Stimulated activated CD4-positive, alpha-beta T cell treated with anti-CD3 and anti-CD28 coated beads, Interleukin-15, amount 100 ng/mL, for 48 hours (primary cell): ENCODE measurements around the gene PJA1.

Experiments
- DNase-seq, 2 donors: peaks; one replicate each; pipeline ENCODE4 v3.0.0-alpha.2; 2020; ENCODE audit warnings: low read depth in 2 of 2

PJA1 gene

GRCh38 chrX:69165087-69165651 lies at the start of gene PJA1:
Gene PJA1, minus strand, starts transcription at chrX:69165453. Its CDS starts 2,380 bp downstream, at chrX:69163073.
- DNase-seq, result peak; percentile 47 to 62

- no peak for DNase-seq
Measured at GRCh38 chrX:69214463-69214862, 49.2 kb upstream of the PJA1 start.

- no peak for DNase-seq
Measured at GRCh38 chrX:69211701-69212100, 46.4 kb upstream of the PJA1 start.

DNA sequence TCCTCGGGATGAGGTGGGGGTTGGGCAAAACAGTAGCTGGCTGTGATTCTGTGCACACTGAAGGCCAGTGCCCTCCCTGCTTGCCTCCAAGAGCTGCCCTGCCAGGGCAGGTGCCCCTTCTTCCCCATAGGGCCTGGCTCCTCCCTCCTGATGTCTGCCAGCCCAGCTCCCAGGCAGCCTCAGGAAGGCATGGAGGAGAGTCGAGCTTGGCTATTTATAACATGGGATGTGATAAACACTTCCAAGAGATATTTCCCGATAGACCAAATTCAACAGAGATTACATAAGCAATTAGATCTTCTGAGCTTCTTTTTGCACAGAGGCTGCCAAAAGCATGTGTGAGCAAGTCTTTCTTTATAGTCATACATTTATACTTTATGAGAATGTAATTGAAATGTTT lies 45.3 kb upstream of the PJA1 start:
- no peak for DNase-seq

- DNase-seq, result no peak
Measured at GRCh38 chrX:69207216-69207615, 42.0 kb upstream of the PJA1 start.

GRCh38 chrX:69203638-69204037 lies 38.4 kb upstream of the PJA1 start:
- DNase-seq, result no peak

- DNase-seq, result no peak
Measured at GRCh38 chrX:69197690-69198089, 32.4 kb upstream of the PJA1 start.

- no peak for DNase-seq
Measured at GRCh38 chrX:69196666-69197065, 31.4 kb upstream of the PJA1 start.

DNA sequence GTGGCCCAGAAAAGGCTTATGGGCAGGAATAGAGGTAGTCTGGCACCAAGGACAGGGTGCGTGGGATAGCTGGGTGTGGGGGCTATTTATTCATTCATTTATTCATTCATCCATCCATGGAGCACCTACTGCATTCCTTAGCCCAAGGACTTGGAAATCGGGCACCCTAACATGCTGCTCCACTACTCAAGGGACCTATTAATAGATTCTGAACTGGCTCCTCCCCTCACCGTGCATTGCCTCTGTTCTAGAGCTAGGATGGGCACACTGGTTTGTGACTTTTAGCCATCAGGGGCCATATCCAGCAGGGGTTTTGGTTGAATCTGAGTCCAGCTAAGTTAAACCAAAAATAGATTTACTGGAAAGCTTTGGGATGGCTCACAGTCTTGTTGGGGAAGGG lies 30.6 kb upstream of the PJA1 start:
- no peak for DNase-seq

- DNase-seq, result no peak
Measured at GRCh38 chrX:69195192-69195591, 29.9 kb upstream of the PJA1 start.

- DNase-seq, result no peak
Measured at GRCh38 chrX:69192603-69193002, 27.4 kb upstream of the PJA1 start.

- no peak for DNase-seq
Measured at GRCh38 chrX:69189576-69190371, 24.5 kb upstream of the PJA1 start.

- DNase-seq, result no peak
Measured at GRCh38 chrX:69186651-69187050, 21.4 kb upstream of the PJA1 start.

- DNase-seq, result no peak
Measured at GRCh38 chrX:69185886-69186285, 20.6 kb upstream of the PJA1 start.

DNA sequence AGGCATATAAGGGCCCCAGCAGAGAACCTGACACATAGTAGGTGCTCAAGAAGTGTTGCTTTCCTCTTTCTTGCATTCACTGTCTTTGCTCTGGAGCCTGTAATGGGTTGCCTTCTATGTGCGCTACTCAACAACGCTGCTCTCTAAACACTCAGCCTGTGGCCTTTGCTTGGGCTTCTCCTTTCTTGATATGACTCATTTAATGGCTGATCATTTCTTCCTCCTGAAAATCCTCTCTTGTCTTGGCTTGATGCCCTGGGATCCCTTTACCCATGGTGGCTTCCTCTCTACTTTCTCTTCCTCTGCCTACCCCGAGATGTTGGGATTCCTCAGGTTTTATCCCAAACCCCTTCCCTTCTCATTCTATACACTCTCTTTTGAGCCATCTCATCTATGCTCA lies 19.9 kb upstream of the PJA1 start:
- DNase-seq, result no peak

GRCh38 chrX:69182818-69183380 lies 17.6 kb upstream of the PJA1 start:
- no peak for DNase-seq

DNA sequence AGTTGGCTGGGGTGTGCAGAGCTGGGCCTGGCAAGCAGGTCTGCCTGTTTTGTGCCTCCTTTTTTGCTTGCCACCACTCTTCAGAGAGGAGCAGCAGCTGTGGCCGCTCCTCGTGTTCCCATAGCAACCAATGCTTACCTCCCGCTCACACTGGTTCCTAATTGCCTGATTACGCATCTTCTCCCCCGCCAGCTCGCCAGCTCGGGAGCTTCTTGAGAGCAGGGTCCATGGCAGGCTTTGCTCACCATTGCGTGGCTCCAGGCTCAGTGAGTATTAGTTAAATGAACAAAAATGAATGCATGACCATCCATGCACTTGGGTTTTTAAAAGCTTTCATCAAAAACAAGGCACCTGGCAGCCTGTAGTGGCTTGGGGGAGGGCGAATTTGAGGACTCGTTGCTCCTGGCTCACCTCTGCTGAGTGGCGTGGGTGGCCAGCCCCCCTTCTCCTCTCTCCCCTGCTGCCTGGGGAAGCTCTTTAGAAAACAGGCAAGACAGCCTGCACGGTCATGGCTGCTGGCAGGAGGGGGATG lies 14.2 kb upstream of the PJA1 start:
- DNase-seq, result no peak

GRCh38 chrX:69178592-69178991 lies 13.3 kb upstream of the PJA1 start:
- no peak for DNase-seq

DNA sequence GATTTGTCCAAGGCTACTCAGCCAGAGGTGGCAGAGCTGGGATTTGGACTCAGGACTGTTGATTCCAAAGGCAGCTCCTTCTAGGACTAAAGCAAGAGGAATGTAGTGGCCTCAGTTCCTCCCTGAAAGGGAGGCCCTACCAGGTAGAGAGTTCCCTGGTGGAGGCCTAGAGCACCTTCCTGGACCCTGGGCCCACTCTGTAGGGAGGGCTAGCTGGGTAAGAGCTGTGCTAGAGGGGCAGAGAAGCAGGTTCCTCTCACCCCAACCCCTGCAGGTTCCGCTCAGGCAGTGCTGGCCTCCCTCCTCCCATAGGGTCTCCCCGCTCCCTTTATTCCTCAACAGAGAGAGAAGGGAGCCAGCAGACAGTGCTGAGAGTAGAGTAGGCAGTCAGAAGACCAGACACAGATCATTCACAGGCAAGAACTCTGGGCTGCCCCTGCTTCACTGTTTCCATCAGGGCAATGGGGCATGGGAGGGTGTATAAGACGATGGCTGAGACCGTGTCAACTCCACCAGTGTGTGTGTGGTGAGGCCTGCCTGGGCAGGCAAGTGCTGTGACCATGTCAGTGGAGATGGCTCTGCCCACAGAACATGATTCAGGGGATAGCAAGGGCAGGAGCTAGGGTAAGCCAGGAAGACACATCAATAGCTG lies 12.4 kb upstream of the PJA1 start:
- no peak for DNase-seq

DNA sequence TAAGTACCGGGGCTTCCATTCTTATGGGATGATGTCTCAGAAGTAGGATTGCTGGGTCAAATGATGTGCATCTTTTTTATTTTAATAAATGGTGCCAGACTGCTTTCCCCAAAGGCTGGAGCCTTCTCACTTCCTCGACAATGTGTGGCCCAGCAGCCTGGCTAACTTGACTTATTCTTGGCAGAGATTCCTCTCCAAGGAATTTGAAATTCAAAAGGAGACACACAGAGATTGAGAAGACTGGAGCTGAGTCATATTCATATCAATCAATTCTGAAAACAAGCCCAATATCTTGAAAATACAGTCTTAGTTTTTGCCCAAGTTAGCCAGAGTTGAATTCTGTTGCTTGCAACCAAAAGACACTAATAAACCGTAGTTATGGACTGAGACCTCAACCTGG lies 10.8 kb upstream of the PJA1 start:
- DNase-seq, result no peak

DNA sequence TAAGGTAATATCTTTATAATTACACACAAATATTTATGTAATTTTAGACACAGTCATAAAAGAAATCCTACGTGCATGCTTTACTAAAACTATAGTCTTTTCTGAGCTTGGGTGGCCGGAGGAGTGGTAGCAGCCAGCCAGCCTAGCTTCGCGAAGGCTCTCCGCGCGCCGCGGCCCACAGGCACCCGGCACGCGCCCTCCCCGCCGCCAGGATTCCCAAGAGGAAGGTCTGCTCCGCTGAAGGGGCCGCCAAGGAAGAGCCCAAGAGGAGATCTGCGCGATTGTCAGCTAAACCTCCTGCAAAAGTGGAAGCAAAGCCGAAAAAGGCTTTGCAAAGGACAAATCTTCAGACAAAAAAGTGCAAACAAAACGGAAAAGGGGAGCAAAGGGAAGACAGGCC lies 8.7 kb upstream of the PJA1 start:
- no peak for DNase-seq

- no peak for DNase-seq
Measured at GRCh38 chrX:69172937-69173336, 7.7 kb upstream of the PJA1 start.

DNA sequence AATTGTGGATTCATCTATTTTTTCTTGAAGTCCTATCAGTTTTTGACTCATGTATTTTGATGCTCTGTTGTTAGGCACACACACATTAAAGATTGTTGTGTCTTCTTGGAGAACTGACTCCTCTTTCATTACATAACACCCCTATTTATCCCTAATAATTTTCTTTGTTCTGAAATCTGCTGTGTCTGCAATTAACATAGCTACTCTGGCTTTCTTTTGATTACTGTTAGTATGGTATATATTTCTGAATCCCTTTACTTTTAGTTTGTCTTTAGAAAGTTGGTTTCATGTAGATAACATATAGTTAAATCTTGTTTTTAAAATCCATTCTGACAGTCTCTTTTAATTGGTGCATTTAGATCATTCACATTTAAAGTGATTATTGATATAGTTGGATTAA lies 5.1 kb upstream of the PJA1 start:
- DNase-seq, result no peak
